HEK293T (cell line): ENCODE data around the gene ARL8A.

Experiments
- CTCF ChIA-PET: fragments of 350-600 bp; formaldehyde crosslinking; extraction: SDS; loops from one replicate; lab custom pipeline; 2021; ENCODE audit warnings: antibody characterized with exemption, inconsistent platforms; lab: Yijun Ruan, JAX
- POLR2A ChIA-PET: fragments of 350-600 bp; formaldehyde crosslinking; extraction: SDS; loops from one replicate; lab custom pipeline; 2020; ENCODE audit warnings: antibody characterized with exemption, inconsistent platforms; lab: Yijun Ruan, JAX
- DNase-seq: peaks from one replicate; pipeline ENCODE4 v3.0.0; 2012; ENCODE audit warnings: mixed read lengths; ENCODE audit errors: extremely low spot score
- ARNT ChIP-seq: fragments of 450-650 bp; IDR thresholded peaks from 2 replicates; pipeline ENCODE4 v1.6.1; 2017; ENCODE audit warnings: mild to moderate bottlenecking
- BHLHE40 ChIP-seq: fragments of 450-650 bp; IDR thresholded peaks from 2 replicates; pipeline ENCODE4 v1.6.1; 2016; ENCODE audit warnings: mild to moderate bottlenecking, moderate library complexity, borderline replicate concordance
- CTBP1 ChIP-seq: fragments of 450-650 bp; IDR thresholded peaks from 2 replicates; pipeline ENCODE4 v1.6.1; 2016; ENCODE audit warnings: borderline replicate concordance
- ELF4 ChIP-seq: fragments of 450-650 bp; IDR thresholded peaks from 2 replicates; pipeline ENCODE4 v1.6.1; 2017; ENCODE audit warnings: antibody characterized with exemption
- FOXA1 ChIP-seq: fragments of 450-650 bp; IDR thresholded peaks from 2 replicates; pipeline ENCODE4 v1.6.1; 2016; ENCODE audit warnings: mild to moderate bottlenecking
- FOXK2 ChIP-seq: fragments of 450-650 bp; IDR thresholded peaks from 2 replicates; pipeline ENCODE4 v1.6.1; 2016; ENCODE audit warnings: mild to moderate bottlenecking
- FOXM1 ChIP-seq: fragments of 450-650 bp; IDR thresholded peaks from 2 replicates; pipeline ENCODE4 v1.6.1; 2017; ENCODE audit warnings: mild to moderate bottlenecking, borderline replicate concordance
- HDGF ChIP-seq: fragments of 450-650 bp; IDR thresholded peaks from 2 replicates; pipeline ENCODE4 v1.6.1; 2017; ENCODE audit warnings: antibody characterized with exemption, borderline replicate concordance
- L3MBTL2 ChIP-seq: fragments of 450-650 bp; conservative IDR thresholded peaks from 2 replicates; pipeline ENCODE4 v1.6.1; 2016; ENCODE audit warnings: mild to moderate bottlenecking
- LEF1 ChIP-seq: fragments of 450-650 bp; IDR thresholded peaks from 2 replicates; pipeline ENCODE4 v1.6.1; 2017; ENCODE audit warnings: mild to moderate bottlenecking, borderline replicate concordance
- NFRKB ChIP-seq: fragments of 450-650 bp; IDR thresholded peaks from 2 replicates; pipeline ENCODE4 v1.6.1; 2016; ENCODE audit warnings: mild to moderate bottlenecking, moderate library complexity
- PKNOX1 ChIP-seq: fragments of 450-650 bp; IDR thresholded peaks from 2 replicates; pipeline ENCODE4 v1.6.1; 2016
- SP1 ChIP-seq: fragments of 450-650 bp; IDR thresholded peaks from 2 replicates; pipeline ENCODE4 v1.6.1; 2017
- SUZ12 ChIP-seq: fragments of 450-650 bp; IDR thresholded peaks from 2 replicates; pipeline ENCODE4 v1.6.1; 2016; ENCODE audit warnings: mild to moderate bottlenecking
- TARDBP ChIP-seq: fragments of 450-650 bp; IDR thresholded peaks from 2 replicates; pipeline ENCODE4 v1.6.1; 2016
- ZNF384 ChIP-seq: fragments of 450-650 bp; IDR thresholded peaks from 2 replicates; pipeline ENCODE4 v1.6.1; 2016

The ARL8A gene

GRCh38 chr1:202133001-202133400, 11.5 kb downstream of the ARL8A start:
- no peak for DNase-seq
- no peak for TF ChIP-seq TARDBP
- TF ChIP-seq FOXA1: no peak
- no peak for TF ChIP-seq L3MBTL2
- TF ChIP-seq SUZ12: no peak
- no peak for TF ChIP-seq ARNT
- TF ChIP-seq ELF4: no peak
- no peak for TF ChIP-seq BHLHE40
- no peak for TF ChIP-seq NFRKB
- no peak for TF ChIP-seq FOXM1
- no peak for TF ChIP-seq CTBP1
- TF ChIP-seq FOXK2: no peak
- no peak for TF ChIP-seq ZNF384
- TF ChIP-seq PKNOX1: no peak
- TF ChIP-seq SP1: no peak
- no peak for TF ChIP-seq LEF1
- no peak for TF ChIP-seq HDGF
- CTCF ChIA-PET: interaction anchor here (0.7 kb wide), 1 partner anchor 22 kb away, joined by 5 read pairs; no protein-coding TSS in a partner anchor
- POLR2A ChIA-PET: no interaction called here

DNA sequence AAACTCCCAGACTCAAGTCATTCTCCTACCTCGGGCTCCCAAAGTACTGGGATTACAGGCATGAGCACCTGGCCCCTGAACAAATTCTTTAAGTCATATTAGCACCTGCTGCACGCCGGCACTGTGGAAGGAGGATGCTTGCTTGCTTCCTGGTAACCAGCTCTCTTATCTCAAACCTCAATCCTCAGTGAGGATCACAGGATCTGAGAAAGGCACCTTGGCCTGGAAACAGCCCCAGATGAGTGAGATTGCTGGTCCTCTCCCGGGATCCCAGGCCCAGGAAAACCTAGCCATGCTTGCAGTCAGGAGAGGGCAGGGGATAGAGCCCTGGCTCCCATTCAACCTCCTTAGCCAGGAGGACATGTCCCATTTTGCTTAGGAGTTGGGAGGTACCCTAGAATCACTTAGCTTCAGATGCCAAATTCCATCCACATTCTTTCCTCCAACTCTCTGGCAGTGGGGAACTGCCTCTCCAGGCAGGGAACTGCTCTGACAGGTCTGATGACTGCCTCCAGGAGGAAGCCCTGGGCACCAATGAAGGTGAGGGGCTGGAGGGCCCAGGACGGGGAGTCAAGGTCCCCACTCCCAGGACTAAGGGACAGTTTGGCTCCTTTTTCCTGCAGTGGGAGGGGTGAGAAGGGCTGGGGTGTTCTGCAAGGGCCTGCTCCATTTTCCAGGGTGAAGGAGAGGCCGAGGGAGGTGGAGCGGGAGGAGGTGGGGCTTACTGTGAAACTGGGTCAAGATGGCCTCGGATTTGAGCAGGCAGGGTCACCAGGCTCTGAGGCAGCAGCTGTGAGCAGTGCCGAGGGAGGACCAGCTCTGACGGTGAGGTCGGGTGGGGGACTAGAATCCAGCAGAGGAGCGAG, 12.3 kb downstream of the ARL8A start:
- CTCF ChIA-PET: no interaction called here

GRCh38 chr1:202130816-202131522, 13.6 kb downstream of the ARL8A start:
- no peak for DNase-seq
- CTCF ChIA-PET: interaction anchor here (0.6 to 1.7 kb wide), 2 partner anchors 61 to 131 kb away, joined by 3 to 6 read pairs; no protein-coding TSS in a partner anchor

More for the DNA sequence above, 12.3 kb downstream of the ARL8A start:
- TF ChIP-seq TARDBP (no peak), PKNOX1 (no peak)
- no peak for DNase-seq
- POLR2A ChIA-PET: interaction anchor here (0.8 kb wide), 1 partner anchor 11 kb away, joined by 3 read pairs; no protein-coding TSS in a partner anchor

GRCh38 chr1:202130297-202130721, 14.2 kb downstream of the ARL8A start:
- POLR2A ChIA-PET: interaction anchor here (0.9 kb wide), 1 partner anchor 96 kb away, joined by 3 read pairs; no protein-coding TSS in a partner anchor
- no peak for DNase-seq
- CTCF ChIA-PET: interaction anchor here (1.7 kb wide), 1 partner anchor 130 kb away, joined by 6 read pairs; no protein-coding TSS in a partner anchor
- TF ChIP-seq SP1 (no peak), FOXK2 (no peak), NFRKB (no peak), BHLHE40 (no peak), TARDBP (no peak), ZNF384 (no peak), CTBP1 (no peak), HDGF (no peak)

More at GRCh38 chr1:202130816-202131522, 13.6 kb downstream of the ARL8A start:
- POLR2A ChIA-PET: interaction anchor here (0.8 to 0.9 kb wide), 2 partner anchors 12 to 97 kb away, joined by 3 read pairs; no protein-coding TSS in a partner anchor
- TF ChIP-seq LEF1 (no peak), SP1 (no peak), BHLHE40 (no peak), FOXA1 (no peak), SUZ12 (no peak), FOXM1 (no peak)

DNA sequence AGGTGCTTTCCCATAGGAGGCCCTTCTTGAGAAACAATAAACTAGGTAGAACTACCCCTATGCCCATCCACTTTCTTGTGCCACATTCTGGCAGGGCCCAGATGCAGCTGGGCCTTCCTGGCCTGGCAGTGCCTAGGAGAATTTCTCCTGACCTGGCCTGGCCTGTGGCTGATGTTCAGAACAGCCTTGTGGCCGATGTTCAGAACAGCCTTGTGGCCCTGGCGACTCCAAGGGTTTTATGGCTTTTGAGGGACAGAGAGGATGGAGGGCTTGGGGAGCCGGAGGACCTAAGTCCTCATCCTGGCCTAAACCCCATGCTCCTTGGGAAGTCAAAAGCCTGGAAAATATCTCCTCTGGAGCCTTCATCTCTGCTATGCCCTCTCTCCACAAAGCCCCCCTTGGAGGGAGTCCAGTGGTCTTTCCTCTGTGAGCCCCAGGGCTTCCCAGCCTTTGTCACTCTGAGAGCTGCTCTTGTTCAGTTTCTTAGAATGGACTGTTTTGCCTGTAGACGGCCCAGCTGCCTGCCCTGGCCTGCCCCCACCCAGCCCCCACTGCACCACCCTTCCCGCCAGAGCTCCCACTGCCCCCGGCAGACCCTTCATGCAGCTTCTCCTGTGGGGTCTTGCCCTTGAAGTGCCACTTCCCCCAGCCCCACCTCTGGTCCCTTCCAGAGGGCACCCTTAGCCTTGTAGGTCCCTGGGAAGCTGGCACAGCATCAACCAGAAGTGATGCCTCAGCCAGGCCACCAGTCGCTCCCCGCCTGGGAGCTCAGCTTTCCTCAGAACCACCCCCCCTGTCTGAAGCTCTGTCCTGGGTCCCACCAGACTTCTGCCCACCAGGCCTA, 14.9 kb downstream of the ARL8A start:
- no peak for TF ChIP-seq L3MBTL2
- TF ChIP-seq PKNOX1: no peak
- TF ChIP-seq ELF4: no peak
- TF ChIP-seq SP1: no peak
- TF ChIP-seq LEF1: no peak
- TF ChIP-seq NFRKB: no peak
- TF ChIP-seq FOXA1: no peak
- TF ChIP-seq BHLHE40: no peak
- POLR2A ChIA-PET: interaction anchor here (0.9 kb wide), 1 partner anchor 95 kb away, joined by 3 read pairs; no protein-coding TSS in a partner anchor
- DNase-seq: no peak
- CTCF ChIA-PET: interaction anchor here (1.7 kb wide), 1 partner anchor 130 kb away, joined by 6 read pairs; no protein-coding TSS in a partner anchor
